Fibroblast of villous mesenchyme (primary cell): ENCODE measurements around the gene LRRC70. TPM values are rescaled to one million over a fixed set of nuclear protein-coding genes. Genes with fewer than 3 reads are reported as not detected.
A peak's percentile ranks its signal among the peaks of the same experiment; 100 is the strongest.

Source experiments
- DNase-seq: peaks from one replicate; pipeline ENCODE4 v3.0.0-alpha.2; 2010; ENCODE audit warnings: low read depth
- H3K4me3 ChIP-seq: 2 replicates; pipeline ENCODE4 v1.5.1; 2011; ENCODE audit warnings: low read depth, mild to moderate bottlenecking, low read length
- total RNA-seq: library from RNA; depleted of rRNA; stranded (reverse); fragments of >200 nt; gene quantifications from 2 replicates; pipeline ENCODE4 v1.2.3, GENCODE V29; 2012
- TF ChIP-seq, protein P1 (sequence below): IDR thresholded peaks from 2 replicates; pipeline ENCODE4 v1.5.1; 2012; ENCODE audit warnings: low read depth, mild to moderate bottlenecking, low read length; ENCODE audit not compliant: insufficient read depth

LRRC70 gene
- total RNA-seq, result 0.64 and 1.3 TPM in 2 replicates

DNA sequence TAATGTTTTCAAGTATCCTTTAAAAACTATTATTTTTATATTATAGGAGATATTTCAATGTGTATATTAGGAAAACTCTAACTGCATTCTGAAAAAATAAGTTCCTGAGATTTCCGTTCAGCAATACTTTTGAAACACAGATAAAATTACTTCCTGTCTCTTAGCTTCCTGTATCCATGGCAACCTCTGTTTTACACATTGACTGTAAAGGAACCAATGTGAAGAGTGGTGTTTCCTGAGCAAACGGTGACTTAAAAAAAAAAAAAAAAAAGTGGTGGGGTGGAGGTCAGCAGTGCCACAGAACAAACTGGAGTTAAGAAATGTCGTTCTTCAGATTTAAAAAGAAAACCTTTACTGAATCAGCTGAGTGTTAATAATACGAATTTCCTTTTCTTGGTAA, at the start of gene LRRC70:
LRRC70 (plus strand) TSS at position 280 of the 400 bp plus-strand sequence. CDS start 620 bp downstream, outside the sequence.
- no peak within 1 kb of the TSS for H3K4me3 ChIP-seq
- TF ChIP-seq, protein P1, sequence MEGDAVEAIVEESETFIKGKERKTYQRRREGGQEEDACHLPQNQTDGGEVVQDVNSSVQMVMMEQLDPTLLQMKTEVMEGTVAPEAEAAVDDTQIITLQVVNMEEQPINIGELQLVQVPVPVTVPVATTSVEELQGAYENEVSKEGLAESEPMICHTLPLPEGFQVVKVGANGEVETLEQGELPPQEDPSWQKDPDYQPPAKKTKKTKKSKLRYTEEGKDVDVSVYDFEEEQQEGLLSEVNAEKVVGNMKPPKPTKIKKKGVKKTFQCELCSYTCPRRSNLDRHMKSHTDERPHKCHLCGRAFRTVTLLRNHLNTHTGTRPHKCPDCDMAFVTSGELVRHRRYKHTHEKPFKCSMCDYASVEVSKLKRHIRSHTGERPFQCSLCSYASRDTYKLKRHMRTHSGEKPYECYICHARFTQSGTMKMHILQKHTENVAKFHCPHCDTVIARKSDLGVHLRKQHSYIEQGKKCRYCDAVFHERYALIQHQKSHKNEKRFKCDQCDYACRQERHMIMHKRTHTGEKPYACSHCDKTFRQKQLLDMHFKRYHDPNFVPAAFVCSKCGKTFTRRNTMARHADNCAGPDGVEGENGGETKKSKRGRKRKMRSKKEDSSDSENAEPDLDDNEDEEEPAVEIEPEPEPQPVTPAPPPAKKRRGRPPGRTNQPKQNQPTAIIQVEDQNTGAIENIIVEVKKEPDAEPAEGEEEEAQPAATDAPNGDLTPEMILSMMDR, result no peak
- peak; percentile 75 for DNase-seq

DNA sequence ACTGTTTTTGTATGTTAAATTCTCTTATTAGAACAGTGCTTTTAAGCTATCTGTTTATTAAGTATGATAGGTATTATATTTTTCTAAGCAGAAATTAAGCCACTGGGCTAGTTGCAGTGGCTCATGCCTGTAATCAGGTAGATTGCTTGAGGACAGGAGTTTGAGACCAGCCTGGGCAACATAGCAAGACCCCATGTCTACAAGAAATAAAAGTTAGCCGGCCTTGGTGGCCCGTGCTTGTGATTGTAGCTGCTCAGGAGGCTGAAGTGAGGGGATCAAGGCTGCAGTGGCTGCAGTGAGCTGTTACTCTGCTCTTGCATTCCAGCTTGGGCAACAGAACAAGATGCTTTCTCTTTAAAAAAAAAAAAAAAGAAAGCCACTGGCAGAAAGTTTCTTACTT, 45.0 kb upstream of the LRRC70 start:
- TF ChIP-seq, protein P1, result no peak
- no peak for DNase-seq
- H3K4me3 ChIP-seq, result no peak overlapping the region

GRCh38 chr5:62534461-62535236, 44.0 kb upstream of the LRRC70 start:
- no peak overlapping the region for H3K4me3 ChIP-seq
- no peak for DNase-seq
- TF ChIP-seq, protein P1, result no peak

DNA sequence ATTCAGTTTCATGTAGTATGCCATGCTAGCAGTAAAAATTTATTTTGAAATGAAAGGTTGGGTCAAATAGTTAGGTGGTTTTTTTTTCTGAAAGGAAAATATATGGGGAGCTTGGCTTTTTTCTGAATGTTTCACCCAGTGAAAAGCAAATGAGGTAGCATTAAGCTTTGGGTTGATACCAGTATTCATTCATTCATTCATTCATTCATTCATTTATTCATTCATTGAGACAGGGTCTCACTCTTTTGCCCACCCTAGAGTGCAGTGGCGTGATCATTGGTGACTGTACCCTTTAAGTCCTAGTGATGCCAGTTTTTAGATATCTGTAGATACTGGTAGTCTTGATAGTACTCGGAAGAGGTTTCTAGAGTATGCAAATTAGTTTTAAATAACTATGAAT, 42.4 kb upstream of the LRRC70 start:
- TF ChIP-seq, protein P1, result no peak
- no peak for DNase-seq
- no peak overlapping the region for H3K4me3 ChIP-seq

GRCh38 chr5:62536783-62537182, 41.8 kb upstream of the LRRC70 start:
- H3K4me3 ChIP-seq, result no peak overlapping the region
- TF ChIP-seq, protein P1, result no peak
- DNase-seq, result no peak

DNA sequence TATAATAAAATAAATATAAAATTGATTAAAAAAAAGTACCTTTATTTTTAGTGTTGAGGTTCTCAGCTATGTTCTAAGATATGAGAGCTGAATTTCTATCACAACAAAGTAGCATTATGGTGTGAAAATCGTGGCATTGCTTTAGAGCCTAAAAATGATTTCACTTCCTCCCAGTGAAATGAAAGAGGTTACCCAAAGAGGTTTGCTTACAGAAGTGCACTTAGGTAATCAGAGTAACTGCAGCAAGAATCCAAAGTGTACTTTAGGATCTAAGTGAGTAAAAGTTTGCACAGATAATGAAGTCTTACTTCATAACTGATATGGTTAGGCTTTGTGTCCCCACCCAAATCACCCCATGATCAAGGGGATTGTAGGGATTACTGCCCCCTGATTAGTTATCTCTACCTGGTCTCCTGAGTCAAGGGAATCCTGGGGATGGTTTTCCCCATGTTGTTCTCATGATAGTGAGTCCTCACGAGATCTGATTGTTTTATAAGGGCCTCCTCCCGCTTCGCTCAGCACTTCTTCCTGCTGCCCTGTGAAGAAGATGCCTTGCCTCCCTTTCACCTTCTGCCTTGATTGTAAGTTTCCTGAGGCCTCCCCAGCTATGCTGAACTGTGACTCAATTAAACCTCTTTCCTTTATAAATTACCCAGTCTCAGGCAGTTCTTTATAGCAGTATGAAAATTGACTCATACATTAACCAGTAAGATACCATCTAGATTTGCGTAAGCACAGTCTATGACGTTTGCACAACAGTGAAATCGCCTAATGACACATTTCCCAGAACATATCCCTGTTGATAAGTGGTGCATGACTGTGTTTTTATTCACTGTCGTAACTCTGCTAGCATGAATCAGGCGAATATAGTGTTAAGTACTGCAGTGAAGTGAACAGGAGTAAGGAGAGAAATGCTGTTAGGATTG, 40.3 kb upstream of the LRRC70 start:
- H3K4me3 ChIP-seq, result no peak overlapping the region
- TF ChIP-seq, protein P1, result no peak
- DNase-seq, result peak; percentile 91
